GM21786 (cell line): ENCODE data around the gene URM1.

Experiments used
- ATAC-seq: cut with Tn5 transposase; IDR thresholded peaks from one replicate; pipeline ENCODE4 v1.9.1; 2021; ENCODE audit not compliant: unreplicated experiment

Gene URM1

DNA sequence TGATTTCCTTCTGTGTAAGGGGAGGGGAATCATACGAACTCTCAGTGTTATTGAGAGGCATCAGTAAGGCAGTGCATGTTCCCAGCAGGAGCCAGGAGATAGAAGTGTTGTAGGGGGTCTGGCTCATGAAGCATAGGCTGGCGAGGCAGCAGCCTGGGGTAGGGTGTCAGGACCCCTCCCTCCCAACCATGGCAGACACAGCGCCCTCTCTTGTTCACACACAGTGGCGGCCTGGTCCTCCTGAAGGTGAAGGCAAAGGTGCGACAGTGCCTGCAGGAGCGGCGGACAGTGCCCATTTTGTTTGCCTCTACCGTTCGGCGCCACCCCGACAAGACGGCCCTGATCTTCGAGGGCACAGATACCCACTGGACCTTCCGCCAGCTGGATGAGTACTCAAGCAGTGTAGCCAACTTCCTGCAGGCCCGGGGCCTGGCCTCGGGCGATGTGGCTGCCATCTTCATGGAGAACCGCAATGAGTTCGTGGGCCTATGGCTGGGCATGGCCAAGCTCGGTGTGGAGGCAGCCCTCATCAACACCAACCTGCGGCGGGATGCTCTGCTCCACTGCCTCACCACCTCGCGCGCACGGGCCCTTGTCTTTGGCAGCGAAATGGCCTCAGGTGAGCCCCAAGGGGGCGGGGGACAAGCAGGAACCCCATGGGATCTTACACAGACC, 26.1 kb upstream of the URM1 start:
- ATAC-seq: no peak

GRCh38 chr9:128349125-128349524, 22.0 kb upstream of the URM1 start:
- ATAC-seq: no peak

- ATAC-seq: no peak
These were observed 21.4 kb upstream of the URM1 start for GRCh38 chr9:128349772-128350171.

- ATAC-seq: no peak
These were observed 15.7 kb upstream of the URM1 start for GRCh38 chr9:128355451-128355850.

DNA sequence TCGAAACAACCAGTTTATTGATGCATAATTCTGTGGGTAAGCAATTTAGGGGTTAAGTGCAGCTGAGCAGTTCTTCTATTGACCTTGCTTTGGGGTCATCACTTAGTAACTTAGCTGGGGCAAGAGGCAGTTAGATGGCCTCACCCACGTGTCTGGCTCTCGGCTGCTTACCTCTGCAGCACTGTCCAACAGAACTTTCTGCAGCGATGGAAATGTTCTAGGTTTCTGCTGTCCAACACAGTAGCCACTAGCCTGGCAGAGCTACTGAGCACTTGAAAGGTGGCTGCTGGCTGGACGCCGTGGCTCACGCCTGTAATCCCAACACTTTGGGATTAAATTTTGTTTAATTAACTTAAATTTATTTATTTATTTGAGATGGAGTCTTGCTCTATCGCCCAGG, 13.1 kb upstream of the URM1 start:
- no peak for ATAC-seq

- ATAC-seq: no peak
These were observed 12.3 kb upstream of the URM1 start for GRCh38 chr9:128358861-128359260.

DNA sequence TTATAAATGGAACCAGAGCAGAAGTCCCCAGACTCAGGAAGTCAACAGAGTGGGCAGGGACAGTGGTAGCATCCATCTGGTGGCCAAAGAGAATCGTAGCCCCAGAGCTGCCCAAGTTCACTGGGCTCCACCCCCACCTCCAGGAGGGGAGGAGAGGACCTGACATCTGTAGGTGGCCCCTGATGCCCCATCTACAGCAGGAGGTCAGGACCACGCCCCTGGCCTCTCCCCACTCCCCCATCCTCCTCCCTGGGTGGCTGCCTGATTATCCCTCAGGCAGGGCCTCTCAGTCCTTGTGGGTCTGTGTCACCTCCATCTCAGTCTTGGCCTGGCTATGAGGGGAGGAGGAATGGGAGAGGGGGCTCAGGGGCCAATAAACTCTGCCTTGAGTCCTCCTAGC, 10.3 kb upstream of the URM1 start:
- ATAC-seq: no peak

DNA sequence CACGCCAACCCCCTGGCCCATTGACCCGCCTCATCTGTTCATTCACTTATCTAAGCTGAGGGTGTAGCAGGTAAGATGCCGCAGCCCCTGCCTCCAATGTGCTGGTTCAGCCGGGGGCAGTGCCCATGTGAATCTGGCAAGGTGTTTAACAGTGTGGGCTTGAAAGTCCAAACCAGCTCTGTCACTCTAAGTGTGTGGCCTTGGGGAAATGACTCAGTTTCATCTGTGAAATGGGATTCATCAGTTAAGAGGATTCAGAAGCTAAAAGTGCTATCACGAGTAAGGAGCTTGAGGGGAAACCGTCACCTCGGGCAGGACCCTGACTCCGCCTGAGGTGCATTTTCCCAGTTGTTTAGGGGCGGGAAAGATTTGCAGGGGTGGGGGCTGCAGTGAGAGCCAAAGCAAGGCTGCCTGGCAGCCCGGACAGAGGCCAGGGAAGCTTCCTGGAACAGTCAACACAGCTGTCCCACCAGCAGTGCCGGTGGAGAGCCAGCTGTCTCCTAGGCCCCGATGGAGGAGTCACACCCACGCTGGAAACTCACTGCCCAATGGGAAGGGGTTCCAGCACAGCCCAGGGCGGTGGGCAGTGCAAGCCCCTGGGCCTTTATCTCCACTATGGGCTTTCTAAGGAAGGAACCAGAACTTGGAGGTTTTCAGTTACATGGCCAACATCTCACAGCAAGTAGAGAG, 9.7 kb upstream of the URM1 start:
- peak; percentile 14 for ATAC-seq

GRCh38 chr9:128361986-128362646, 9.1 kb upstream of the URM1 start:
- ATAC-seq: peak; percentile 70

DNA sequence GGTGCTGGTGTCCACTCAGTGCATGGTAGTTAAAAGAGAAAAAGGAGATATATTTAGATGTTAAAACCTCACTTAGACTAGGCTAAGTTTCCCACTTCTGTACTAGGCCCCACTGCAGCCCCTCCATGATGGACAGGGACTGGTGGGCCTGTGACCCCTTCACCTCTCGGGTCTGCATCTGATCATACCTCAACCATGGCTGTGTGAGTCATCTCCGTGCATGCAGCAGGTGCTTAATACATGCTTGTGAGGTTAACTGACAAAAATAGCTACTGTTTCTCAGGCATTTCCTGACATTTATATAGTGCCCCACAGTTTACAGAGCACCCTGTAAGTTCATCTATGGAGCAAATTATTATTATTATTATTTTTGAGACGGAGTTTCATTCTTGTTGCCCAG, 8.4 kb upstream of the URM1 start:
- ATAC-seq: no peak

- ATAC-seq: no peak
These were observed 5.6 kb upstream of the URM1 start for GRCh38 chr9:128365525-128365924.

GRCh38 chr9:128369024-128369706, 2.0 kb upstream of the URM1 start:
- no peak for ATAC-seq

- ATAC-seq: no peak
These were observed 815 bp upstream of the URM1 start for GRCh38 chr9:128370367-128370751.

DNA sequence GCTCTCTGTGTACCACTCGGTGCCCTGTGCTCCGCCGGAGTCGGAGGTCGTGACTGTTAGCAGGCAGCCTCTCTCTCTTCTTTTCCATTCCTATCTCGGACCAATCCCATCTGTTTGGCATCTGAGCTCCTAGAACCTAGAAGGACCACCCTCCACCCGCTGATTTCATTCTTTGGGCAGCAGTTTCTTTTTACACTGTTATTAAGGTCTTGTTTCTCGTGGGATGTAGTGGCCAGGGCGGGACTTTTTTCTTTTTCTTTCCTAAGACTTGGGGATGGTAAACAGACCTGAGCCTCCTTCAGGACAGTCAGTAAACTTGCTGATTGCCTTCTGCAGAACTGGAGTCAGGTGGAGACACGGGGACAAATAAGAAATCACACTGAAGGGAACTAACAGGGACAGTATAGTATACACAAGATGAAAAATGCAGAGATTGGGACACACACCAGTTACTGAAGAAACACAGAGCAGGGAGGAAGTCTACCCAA, 500 bp downstream of the URM1 start:
- ATAC-seq: no peak

- ATAC-seq: no peak
These were observed 1.0 kb downstream of the URM1 start for GRCh38 chr9:128372188-128372641.

GRCh38 chr9:128372784-128373183, 1.6 kb downstream of the URM1 start:
- no peak for ATAC-seq

DNA sequence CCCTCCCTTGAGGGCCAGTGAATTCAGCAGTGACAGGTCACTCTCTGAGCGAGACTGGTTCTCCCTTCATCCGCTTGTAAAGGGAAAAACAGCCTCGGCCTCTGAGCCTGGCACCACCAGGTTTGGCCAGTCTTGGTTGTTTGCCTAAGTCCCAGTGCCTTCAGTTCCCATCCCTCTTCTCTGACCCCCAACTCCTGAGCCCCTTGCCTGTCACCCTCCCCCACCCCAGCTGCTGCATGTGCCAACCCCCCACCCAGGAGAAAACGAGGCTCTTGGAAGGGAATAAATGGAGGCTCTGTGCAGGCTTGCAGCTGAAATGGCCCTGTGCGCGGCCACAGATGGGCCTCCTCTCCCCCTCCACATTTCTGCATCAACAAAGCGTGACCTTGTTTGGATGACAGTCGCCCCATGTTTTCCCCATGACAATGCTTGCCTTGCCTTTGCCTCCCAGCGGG, 3.1 kb downstream of the URM1 start:
- no peak for ATAC-seq

DNA sequence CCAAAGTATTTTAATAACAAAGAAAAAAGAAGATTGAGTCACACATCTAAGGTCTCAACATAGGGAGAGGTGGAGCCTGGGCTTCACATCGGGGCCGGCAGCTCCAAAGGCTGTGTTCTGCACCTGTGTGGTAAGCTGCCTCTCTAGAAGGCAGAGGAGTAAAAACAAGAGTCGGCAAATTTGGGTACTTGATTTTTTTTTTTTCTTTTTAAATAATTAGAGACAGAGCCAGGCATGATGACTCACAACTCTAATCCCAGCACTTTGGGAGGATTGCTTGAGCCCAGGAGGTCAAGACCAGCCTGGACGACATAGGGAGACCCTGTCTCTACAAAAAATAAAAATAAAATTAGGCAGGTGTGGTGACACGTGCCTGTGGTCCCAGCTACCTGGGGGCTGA, 4.7 kb downstream of the URM1 start:
- no peak for ATAC-seq

GRCh38 chr9:128382261-128382660, 11.1 kb downstream of the URM1 start:
- no peak for ATAC-seq

GRCh38 chr9:128383007-128383753, 12.0 kb downstream of the URM1 start:
- ATAC-seq: no peak

GRCh38 chr9:128383791-128384190, 12.6 kb downstream of the URM1 start:
- ATAC-seq: no peak
